DOHH2 (cell line): ENCODE results near the gene RASSF7.

Experiments
- CTCF ChIP-seq: fragments of 200-600 bp; sonication (generic); IDR thresholded peaks from one replicate; pipeline ENCODE4 v1.5.1; 2014; ENCODE audit warnings: antibody characterized with exemption, mild to moderate bottlenecking, low read depth, low read length; ENCODE audit not compliant: poor library complexity, severe bottlenecking
- EZH2phosphoT487 ChIP-seq: fragments of 200-600 bp; sonication (generic); IDR thresholded peaks from 2 replicates; pipeline ENCODE4 v1.6.1; 2017; ENCODE audit warnings: borderline replicate concordance, mild to moderate bottlenecking, antibody characterized with exemption, low read length, moderate library complexity, mixed read lengths

- no peak for TF ChIP-seq CTCF
- TF ChIP-seq EZH2phosphoT487, result no peak
Observed at GRCh38 chr11:611001-611996, 50.5 kb downstream of the RASSF7 start.
